IPS-18a (cell line): Measurements from ENCODE around the gene BLOC1S5.

Experiments used
- H3K27ac ChIP-seq: one replicate; pipeline ENCODE4 v1.5.1; 2013; ENCODE audit warnings: low read length
- H3K27me3 ChIP-seq: one replicate; pipeline ENCODE4 v1.6.1; 2013; ENCODE audit warnings: mild to moderate bottlenecking, low read length; ENCODE audit not compliant: control insufficient read depth, insufficient read depth
- H3K36me3 ChIP-seq: one replicate; pipeline ENCODE4 v1.6.1; 2013; ENCODE audit warnings: low read depth, low read length; ENCODE audit not compliant: control insufficient read depth
- H3K4me1 ChIP-seq: one replicate; pipeline ENCODE4 v1.6.1; 2013; ENCODE audit warnings: low read depth, low read length; ENCODE audit not compliant: control insufficient read depth
- H3K4me3 ChIP-seq: one replicate; pipeline ENCODE4 v1.5.1; 2013; ENCODE audit warnings: low read length
- H3K9ac ChIP-seq: one replicate; pipeline ENCODE4 v1.6.1; 2013; ENCODE audit warnings: mild to moderate bottlenecking, low read length, moderate library complexity
- H3K9me3 ChIP-seq: one replicate; pipeline ENCODE4 v1.6.1; 2013; ENCODE audit warnings: low read depth, low read length; ENCODE audit not compliant: control insufficient read depth

The BLOC1S5 gene

DNA sequence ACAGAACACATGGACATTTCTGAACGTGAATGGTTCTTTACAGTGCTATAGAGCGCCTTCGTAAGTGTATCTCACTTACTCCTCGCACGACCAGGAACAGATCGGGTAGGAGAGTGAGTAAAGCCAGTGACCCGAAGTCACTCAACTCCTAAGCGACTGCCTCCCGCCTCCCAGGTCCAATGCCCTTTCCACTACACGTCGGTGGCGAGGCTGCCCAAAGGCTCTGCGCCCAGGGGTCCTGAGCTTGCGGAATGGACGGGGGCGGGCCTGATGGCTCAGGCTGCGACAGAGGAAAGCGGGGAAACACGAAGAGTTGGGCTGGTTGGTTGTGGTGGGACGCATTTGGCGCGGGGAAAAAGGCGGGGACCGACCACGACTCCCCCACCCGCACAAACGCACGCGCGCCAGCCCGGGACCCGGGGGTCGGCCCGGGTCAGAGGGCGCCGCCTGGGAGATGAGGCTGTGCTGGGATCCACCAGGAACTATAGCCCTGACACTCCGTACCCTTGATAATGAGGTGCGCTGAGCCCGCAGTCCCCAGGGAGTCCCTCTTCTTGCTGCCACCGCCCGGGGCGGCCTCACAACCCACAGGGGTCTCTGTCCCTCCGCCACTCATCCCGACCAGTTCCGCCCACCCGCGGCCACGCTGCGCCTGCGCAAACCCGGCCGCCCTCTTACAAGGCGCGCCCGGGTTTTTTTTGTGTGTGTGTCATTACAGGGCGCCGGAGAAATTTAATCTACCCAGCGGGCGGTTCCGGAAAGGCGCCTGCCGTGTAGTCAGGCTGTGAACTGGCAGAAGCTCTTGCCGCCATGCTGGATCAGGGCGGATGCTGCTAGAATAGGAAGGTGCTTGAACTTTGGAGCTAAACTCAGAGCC lies at the start of gene BLOC1S5:
BLOC1S5 (minus strand) TSS at position 629 of the 877 bp plus-strand sequence; CDS start at position 616, 13 bp downstream.
- H3K9ac ChIP-seq, result peak within 1 kb of the TSS; percentile 82
- H3K36me3 ChIP-seq, result peaks cover 5% of the 10 kb centered on the region
- peak within 1 kb of the TSS; percentile 61 for H3K27ac ChIP-seq
- peaks cover 11% of the 10 kb centered on the region for H3K4me1 ChIP-seq
- H3K9me3 ChIP-seq, result no peaks in the 10 kb centered on the region
- H3K27me3 ChIP-seq, result no peaks in the 10 kb centered on the region
- H3K4me3 ChIP-seq, result peak within 1 kb of the TSS; percentile 93

DNA sequence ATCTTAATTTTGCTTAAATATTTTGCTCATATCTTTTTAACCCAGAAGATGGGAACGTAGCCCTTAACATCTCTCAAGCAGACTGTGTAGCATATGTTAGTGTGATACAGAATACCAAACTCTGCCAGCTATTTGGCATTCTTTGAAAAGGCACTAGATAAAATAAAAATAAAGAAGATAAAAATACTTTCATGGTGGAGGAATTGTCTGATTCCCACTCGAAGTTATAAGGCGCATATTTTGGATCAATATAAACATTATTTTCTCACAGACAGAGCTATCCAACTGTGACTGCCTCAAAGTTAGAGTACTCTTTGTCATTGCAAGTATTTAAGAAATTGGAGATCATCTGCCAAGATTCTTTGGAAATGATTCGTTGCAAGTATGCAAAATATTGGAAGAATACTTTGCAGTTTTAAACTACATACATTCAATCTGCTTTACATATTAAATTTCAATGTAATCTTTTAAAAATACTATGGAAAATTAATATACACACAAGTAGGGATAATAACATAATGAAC lies 49.0 kb upstream of the BLOC1S5 start:
- H3K4me3 ChIP-seq, result no peak overlapping the region
- no peaks in the 10 kb centered on the region for H3K4me1 ChIP-seq
- no peaks in the 10 kb centered on the region for H3K36me3 ChIP-seq
- no peaks in the 10 kb centered on the region for H3K27me3 ChIP-seq
- H3K9me3 ChIP-seq, result no peaks in the 10 kb centered on the region
- no peak overlapping the region for H3K9ac ChIP-seq
- H3K27ac ChIP-seq, result no peak overlapping the region

- Histone ChIP-seq H3K9me3 (no peaks in the 10 kb centered on the region), H3K4me3 (no peak overlapping the region), H3K36me3 (no peaks in the 10 kb centered on the region), H3K9ac (no peak overlapping the region), H3K4me1 (no peaks in the 10 kb centered on the region), H3K27ac (no peak overlapping the region), H3K27me3 (no peaks in the 10 kb centered on the region)
Measured at GRCh38 chr6:8110725-8111124, 46.5 kb upstream of the BLOC1S5 start.

DNA sequence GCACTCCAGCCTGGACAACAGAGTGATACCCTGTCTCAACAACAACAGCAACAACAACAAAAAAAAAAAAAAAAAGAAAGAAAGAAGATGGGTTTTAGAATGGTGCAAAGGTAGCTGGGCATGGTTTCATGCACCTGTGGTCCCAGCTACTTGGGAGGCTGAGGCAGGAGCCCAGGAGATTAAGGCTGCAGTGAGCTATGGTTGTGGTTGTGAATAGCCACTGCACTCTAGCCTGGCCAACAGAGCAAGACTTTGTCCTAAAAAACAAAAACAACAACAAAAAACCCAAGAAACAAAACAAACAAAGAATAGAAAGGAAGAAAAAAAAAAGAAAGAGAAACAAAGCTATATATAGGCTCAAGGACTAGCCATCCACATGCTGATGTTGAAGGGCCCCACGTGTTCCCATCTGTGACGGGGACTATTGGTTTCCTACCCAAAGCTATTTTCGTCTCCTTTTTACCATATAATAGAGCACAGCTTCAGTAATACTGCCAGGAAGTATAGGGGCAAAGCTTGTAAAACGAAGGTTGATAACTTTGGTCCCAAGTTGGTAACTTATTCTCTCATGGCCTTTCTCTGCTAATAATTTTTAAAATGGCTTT lies 46.0 kb upstream of the BLOC1S5 start:
- H3K4me1 ChIP-seq, result no peaks in the 10 kb centered on the region
- no peak overlapping the region for H3K4me3 ChIP-seq
- H3K9ac ChIP-seq, result no peak overlapping the region
- H3K9me3 ChIP-seq, result no peaks in the 10 kb centered on the region
- H3K27ac ChIP-seq, result no peak overlapping the region
- H3K27me3 ChIP-seq, result no peaks in the 10 kb centered on the region
- H3K36me3 ChIP-seq, result no peaks in the 10 kb centered on the region

DNA sequence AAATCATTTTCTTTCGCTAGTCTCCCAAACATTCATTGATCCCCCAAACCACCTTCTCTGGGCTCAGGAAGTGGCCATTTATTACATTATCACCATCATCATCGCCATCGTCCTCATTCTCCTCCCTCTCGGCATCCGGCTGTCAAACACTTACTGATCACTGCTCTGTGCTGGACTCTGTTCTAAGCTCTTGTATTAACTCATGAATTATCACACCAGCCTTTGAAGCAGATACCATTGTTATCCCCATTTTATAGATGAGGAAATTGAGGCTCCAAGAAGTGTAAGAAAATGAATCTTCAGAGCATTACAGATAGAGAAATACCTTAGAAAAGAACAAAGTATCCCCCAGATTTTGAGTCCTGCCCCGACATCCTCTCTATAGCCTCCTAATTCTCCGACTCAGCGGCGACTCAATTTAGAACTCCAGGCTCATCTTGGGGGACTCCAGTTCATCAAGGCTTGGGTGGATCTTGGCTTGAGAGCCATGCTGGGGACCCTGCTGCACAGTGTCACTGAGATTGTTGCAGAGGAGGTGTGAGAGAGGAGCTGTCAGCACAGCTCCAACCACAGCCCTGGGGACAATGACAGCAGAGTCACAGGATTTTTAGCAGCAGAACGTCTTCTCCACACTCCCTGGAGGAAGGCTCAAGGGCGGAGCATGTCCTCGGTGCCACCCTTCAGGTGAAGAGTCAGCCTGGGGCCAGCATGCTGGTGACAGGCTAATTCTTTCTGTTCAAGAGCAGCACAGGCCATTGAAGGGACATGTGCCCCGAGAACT lies 44.8 kb upstream of the BLOC1S5 start:
- no peak overlapping the region for H3K27ac ChIP-seq
- no peak overlapping the region for H3K4me3 ChIP-seq
- no peaks in the 10 kb centered on the region for H3K4me1 ChIP-seq
- no peaks in the 10 kb centered on the region for H3K27me3 ChIP-seq
- no peak overlapping the region for H3K9ac ChIP-seq
- H3K9me3 ChIP-seq, result no peaks in the 10 kb centered on the region
- H3K36me3 ChIP-seq, result no peaks in the 10 kb centered on the region

DNA sequence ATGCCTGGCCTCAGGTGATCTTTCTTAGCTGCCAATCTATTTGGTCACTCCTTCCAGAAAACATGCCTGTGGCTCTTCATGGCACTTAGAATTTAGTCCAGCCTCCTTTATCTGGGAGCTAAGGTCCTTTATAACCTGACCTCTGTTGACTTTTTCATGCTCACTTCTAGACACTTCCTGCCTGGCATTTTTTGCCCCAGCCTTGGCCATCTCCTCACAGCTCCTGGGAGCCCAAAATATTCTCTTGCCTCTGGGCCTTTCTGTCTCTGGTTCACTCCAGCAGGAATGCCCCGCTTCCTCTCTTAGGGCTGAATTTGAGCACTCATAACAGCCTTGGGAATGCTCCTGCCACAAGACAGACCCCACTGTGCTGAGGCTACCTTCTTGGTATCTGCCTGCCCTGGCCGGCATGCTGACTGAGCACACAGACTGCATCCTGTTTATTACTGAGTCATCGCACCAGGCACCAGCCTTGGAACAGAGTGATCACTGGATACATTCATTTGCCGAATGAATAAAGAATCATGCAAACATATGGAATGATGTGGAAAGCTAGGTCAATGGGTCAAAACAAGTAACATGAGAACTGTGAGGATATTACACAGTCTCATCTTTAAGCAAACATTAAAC lies 44.0 kb upstream of the BLOC1S5 start:
- Histone ChIP-seq H3K4me1 (peaks cover 3% of the 10 kb centered on the region), H3K4me3 (no peak overlapping the region), H3K9me3 (no peaks in the 10 kb centered on the region), H3K27ac (no peak overlapping the region), H3K36me3 (no peaks in the 10 kb centered on the region), H3K27me3 (no peaks in the 10 kb centered on the region), H3K9ac (no peak overlapping the region)

DNA sequence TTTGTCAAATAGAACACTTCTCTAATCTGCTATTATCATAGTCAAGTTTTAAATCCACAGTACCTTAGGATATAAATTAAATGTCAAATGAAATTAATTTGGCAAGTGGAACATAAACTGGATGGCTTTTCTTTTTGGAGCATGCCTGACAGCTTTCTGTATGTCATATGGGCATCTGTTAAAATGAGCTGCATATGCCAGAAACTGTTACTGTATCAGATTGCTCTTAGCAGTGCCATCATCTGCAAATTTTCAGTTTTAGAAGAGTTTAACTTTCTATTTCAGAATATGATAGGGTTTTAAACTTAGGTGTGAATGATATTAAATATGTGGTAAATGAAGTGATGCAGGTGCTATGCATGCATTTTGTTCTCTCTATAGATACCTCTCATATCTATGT lies 41.6 kb upstream of the BLOC1S5 start:
- Histone ChIP-seq H3K27ac (no peak overlapping the region), H3K9me3 (no peaks in the 10 kb centered on the region), H3K9ac (no peak overlapping the region), H3K4me3 (no peak overlapping the region), H3K4me1 (peaks cover 7% of the 10 kb centered on the region), H3K36me3 (no peaks in the 10 kb centered on the region), H3K27me3 (no peaks in the 10 kb centered on the region)

DNA sequence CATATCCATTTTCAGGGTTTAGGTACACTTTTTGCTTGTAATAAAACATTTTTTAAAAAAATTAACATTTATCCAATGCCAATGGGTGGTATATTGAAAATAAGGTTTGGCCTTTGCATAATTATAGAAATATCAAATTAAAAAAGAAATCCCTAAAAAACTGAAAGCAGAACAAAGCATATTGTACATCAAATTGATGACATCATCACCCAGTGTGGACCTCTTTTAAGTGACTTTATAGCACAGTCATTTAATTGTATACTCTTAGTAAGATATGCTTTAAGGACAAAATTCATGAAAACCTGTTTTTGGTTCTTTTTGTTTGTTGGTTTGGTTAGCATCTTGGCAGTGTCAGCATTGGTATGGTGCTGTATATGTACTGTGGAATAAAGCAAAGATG lies 39.5 kb upstream of the BLOC1S5 start:
- Histone ChIP-seq H3K9ac (no peak overlapping the region), H3K27ac (no peak overlapping the region)

GRCh38 chr6:8102122-8102958 lies 38.2 kb upstream of the BLOC1S5 start, which contains the start of gene EEF1E1:
Gene EEF1E1, minus strand, starts transcription at chr6:8102548. Its CDS starts 27 bp downstream, at chr6:8102521.
- Histone ChIP-seq H3K9ac (peak within 1 kb of the TSS; percentile 78), H3K27me3 (no peaks in the 10 kb centered on the region), H3K36me3 (peaks cover 10% of the 10 kb centered on the region), H3K27ac (peak within 1 kb of the TSS; percentile 51), H3K4me1 (peaks cover 7% of the 10 kb centered on the region), H3K9me3 (no peaks in the 10 kb centered on the region), H3K4me3 (peak within 1 kb of the TSS; percentile 87)

More for the DNA sequence above, 39.5 kb upstream of the BLOC1S5 start:
- Histone ChIP-seq H3K4me3 (no peak overlapping the region), H3K27me3 (no peaks in the 10 kb centered on the region), H3K9me3 (no peaks in the 10 kb centered on the region), H3K4me1 (peaks cover 7% of the 10 kb centered on the region), H3K36me3 (peaks cover 5% of the 10 kb centered on the region)

DNA sequence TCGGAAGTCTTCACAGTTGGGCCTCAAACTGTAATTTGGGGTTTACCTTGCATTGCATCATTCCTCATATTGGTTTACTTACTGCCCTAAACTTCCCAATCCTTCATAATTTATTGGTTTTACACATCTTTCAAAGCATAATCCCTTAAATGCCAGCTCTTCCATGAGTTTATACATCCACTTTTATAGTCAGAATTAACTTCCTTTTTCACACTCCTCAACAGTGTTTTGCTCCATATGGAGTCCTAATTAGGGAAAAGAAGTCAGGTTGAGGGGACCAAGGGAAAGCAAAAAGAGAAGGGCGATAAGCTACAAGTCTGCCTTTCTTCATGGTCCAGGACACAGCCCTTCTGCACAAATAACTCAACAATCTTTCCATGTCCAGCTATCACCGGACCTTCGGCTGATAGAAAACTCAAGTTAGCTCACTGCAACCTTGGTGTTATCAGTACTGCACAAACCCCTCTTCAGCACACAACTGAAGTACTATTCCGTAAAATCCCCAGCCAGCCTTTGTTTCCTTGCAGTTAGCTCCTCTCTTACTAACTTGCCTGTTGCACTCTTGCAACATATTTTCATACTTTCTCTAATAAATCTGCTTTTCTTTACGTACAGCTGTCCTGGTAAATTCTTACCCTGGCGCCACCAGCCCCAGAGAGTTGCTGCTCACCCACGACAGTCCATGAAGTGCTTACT lies 36.1 kb upstream of the BLOC1S5 start:
- Histone ChIP-seq H3K4me3 (peak overlapping the region; percentile 32), H3K27me3 (no peaks in the 10 kb centered on the region), H3K9ac (no peak overlapping the region), H3K9me3 (no peaks in the 10 kb centered on the region), H3K27ac (no peak overlapping the region), H3K4me1 (peaks cover 7% of the 10 kb centered on the region), H3K36me3 (peaks cover 30% of the 10 kb centered on the region)
